Activated naive CD4-positive, alpha-beta T cell treated with anti-CD3 and anti-CD28 coated beads, Interleukin-2, amount 50 U/mL, for 16 hours (primary cell): ENCODE measurements around the gene JAKMIP1.

Source experiments
- DNase-seq: peaks from one replicate; pipeline ENCODE4 v3.0.0-alpha.2; 2020

The JAKMIP1 gene

GRCh38 chr4:6114601-6115000 lies 85.7 kb downstream of the JAKMIP1 start:
- DNase-seq: no peak

- DNase-seq: no peak
These were observed 86.2 kb downstream of the JAKMIP1 start for GRCh38 chr4:6114181-6114580.

- no peak for DNase-seq
These were observed 86.7 kb downstream of the JAKMIP1 start for GRCh38 chr4:6113641-6114040.

GRCh38 chr4:6112606-6113290 lies 87.6 kb downstream of the JAKMIP1 start:
- no peak for DNase-seq

- no peak for DNase-seq
These were observed 88.9 kb downstream of the JAKMIP1 start for GRCh38 chr4:6111354-6111960.

- DNase-seq: no peak
These were observed 89.5 kb downstream of the JAKMIP1 start for GRCh38 chr4:6110681-6111353.

GRCh38 chr4:6109842-6110560 lies 90.3 kb downstream of the JAKMIP1 start:
- no peak for DNase-seq

- no peak for DNase-seq
These were observed 92.5 kb downstream of the JAKMIP1 start for GRCh38 chr4:6107886-6108285.

- no peak for DNase-seq
These were observed 93.1 kb downstream of the JAKMIP1 start for GRCh38 chr4:6107114-6107791.

GRCh38 chr4:6106156-6106555 lies 94.2 kb downstream of the JAKMIP1 start:
- DNase-seq: no peak

GRCh38 chr4:6105311-6105911 lies 94.9 kb downstream of the JAKMIP1 start:
- no peak for DNase-seq

GRCh38 chr4:6104541-6105130 lies 95.7 kb downstream of the JAKMIP1 start:
- no peak for DNase-seq

- no peak for DNase-seq
These were observed 102.8 kb downstream of the JAKMIP1 start for GRCh38 chr4:6097581-6097980.

GRCh38 chr4:6095897-6096296 lies 104.5 kb downstream of the JAKMIP1 start:
- DNase-seq: no peak

GRCh38 chr4:6095023-6095752 lies 105.2 kb downstream of the JAKMIP1 start:
- DNase-seq: no peak

- DNase-seq: no peak
These were observed 106.7 kb downstream of the JAKMIP1 start for GRCh38 chr4:6093671-6094070.

- no peak for DNase-seq
These were observed 107.4 kb downstream of the JAKMIP1 start for GRCh38 chr4:6092971-6093370.

- no peak for DNase-seq
These were observed 108.2 kb downstream of the JAKMIP1 start for GRCh38 chr4:6092131-6092530.

- DNase-seq: no peak
These were observed 109.4 kb downstream of the JAKMIP1 start for GRCh38 chr4:6090931-6091330.

GRCh38 chr4:6088950-6089349 lies 111.4 kb downstream of the JAKMIP1 start:
- no peak for DNase-seq

GRCh38 chr4:6087669-6088341 lies 112.5 kb downstream of the JAKMIP1 start:
- DNase-seq: no peak
